ENCODE results near the gene CFAP97D1.

CFAP97D1 gene

DNA sequence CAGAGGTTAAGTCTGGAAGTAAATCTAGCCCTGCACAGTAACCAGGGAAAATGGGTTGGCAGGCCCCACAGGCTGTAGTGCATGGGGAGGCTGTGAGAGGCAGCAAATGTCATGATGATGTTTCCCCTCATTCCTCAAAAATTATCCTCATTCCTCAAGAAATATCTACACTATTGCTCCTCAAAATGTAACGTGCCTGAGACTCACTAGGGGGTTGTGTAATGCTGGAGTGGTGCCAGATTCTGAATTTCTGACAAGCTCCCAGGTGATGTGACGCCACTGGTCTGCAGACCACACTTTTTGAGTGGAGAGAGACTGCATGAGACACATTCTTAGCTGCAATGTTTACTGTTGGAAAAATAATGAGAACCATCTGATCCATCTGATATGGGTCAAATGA is 53.9 kb downstream of the CFAP97D1 start:
- peaks cover 4 to 5% of the 10 kb centered on the region in 2 donors for H3K4me1 ChIP-seq (ENCODE audit: control insufficient read depth in 2 of 2, insufficient read depth in 1 of 2, low read depth in 1 of 2, low read length in 2 of 2)
- H3K79me1 ChIP-seq (ENCODE audit: low read depth, low read length): peaks cover 2% of the 10 kb centered on the region
- H2BK120ac ChIP-seq (ENCODE audit: low read depth, low read length): no peak overlapping the region
- H3K4ac ChIP-seq (ENCODE audit: low read length): no peak overlapping the region
- H2BK5ac ChIP-seq (ENCODE audit: low read length): no peak overlapping the region
- DNase-seq (ENCODE audit: low spot score): no peak
- no peak overlapping the region for H4K8ac ChIP-seq (ENCODE audit: low read depth, low read length)
- H4K91ac ChIP-seq (ENCODE audit: low read depth, low read length, poor library complexity): no peak overlapping the region
- no peak overlapping the region for H2AK5ac ChIP-seq (ENCODE audit: low read depth, low read length)
- no peak overlapping the region for H3K14ac ChIP-seq (ENCODE audit: low read length)
- H3K4me3 ChIP-seq (ENCODE audit: low read length in 2 of 2): no peak overlapping the region
- no peak overlapping the region for H3K27ac ChIP-seq (replicated peaks; ENCODE audit: low read length)
- H3K18ac ChIP-seq (ENCODE audit: low read length): no peak overlapping the region
- no CpG with 5 or more reads among the region's 2 CpGs for WGBS, 2 donors (ENCODE audit: extremely low coverage in 2 of 2, insufficient read length in 2 of 2, insufficient replicate concordance in 1 of 2)
- no peak overlapping the region for H3K23ac ChIP-seq (ENCODE audit: low read depth, low read length, poor library complexity)
- H3K27me3 ChIP-seq (ENCODE audit: control insufficient read depth in 3 of 3, insufficient read depth in 3 of 3, low read depth in 1 of 3, low read length in 3 of 3): peaks cover 5 to 19% (median 6%) of the 10 kb centered on the region in 3 experiments
- H3K9me3 ChIP-seq (replicated peaks in 1 of 2; ENCODE audit: control insufficient read depth in 2 of 2, insufficient read depth in 1 of 2, low read depth in 1 of 2, low read length in 2 of 2): peaks cover 7 to 8% of the 10 kb centered on the region in 2 donors
- H3K9ac ChIP-seq (ENCODE audit: low read depth, low read length, poor library complexity): no peak overlapping the region
- H2BK12ac ChIP-seq (ENCODE audit: low read length): no peak overlapping the region
- no peak overlapping the region for H3K4me2 ChIP-seq (ENCODE audit: insufficient read depth, low read length, poor library complexity, severe bottlenecking)
- H3K36me3 ChIP-seq (replicated peaks in 1 of 2; ENCODE audit: control insufficient read depth in 2 of 2, insufficient read depth in 2 of 2, low read length in 2 of 2): peaks cover 0 to 2% of the 10 kb centered on the region in 2 donors
- H2AFZ ChIP-seq (ENCODE audit: low read length): no peak overlapping the region
- no peak overlapping the region for H2BK15ac ChIP-seq (ENCODE audit: low read length)
